Left ventricle myocardium inferior (tissue), 1 donor: ENCODE results near the gene PPFIBP2. TPM values are rescaled to one million over a fixed set of nuclear protein-coding genes. Genes with fewer than 3 reads are reported as not detected.
A peak's percentile ranks its signal among the peaks of the same experiment; 100 is the strongest.

ENCODE experiments used
- DNase-seq: peaks from one replicate; pipeline ENCODE4 v3.0.0-alpha.2; 2020
- H3K27ac ChIP-seq: fragments of 200-600 bp; replicated peaks from 2 replicates; pipeline ENCODE4 v1.8.0; 2021
- H3K27me3 ChIP-seq: fragments of 200-600 bp; 2 replicates; pipeline ENCODE4 v1.8.0; 2021; ENCODE audit warnings: low read depth
- H3K36me3 ChIP-seq: fragments of 200-600 bp; 2 replicates; pipeline ENCODE4 v1.8.0; 2021
- H3K4me1 ChIP-seq: fragments of 200-600 bp; 2 replicates; pipeline ENCODE4 v1.8.0; 2021
- H3K4me3 ChIP-seq: fragments of 200-600 bp; 2 replicates; pipeline ENCODE4 v1.8.0; 2021; ENCODE audit warnings: mild to moderate bottlenecking, moderate library complexity
- H3K9me3 ChIP-seq: fragments of 200-600 bp; replicated peaks from 2 replicates; pipeline ENCODE4 v1.8.0; 2021
- CTCF ChIP-seq: fragments of 200-600 bp; IDR thresholded peaks from 2 replicates; pipeline ENCODE4 v1.8.0; 2021; ENCODE audit warnings: antibody characterized with exemption, mild to moderate bottlenecking, borderline replicate concordance
- intact Hi-C: fragments of 100-400 bp; cut with micrococcal nuclease; formaldehyde crosslinking; loops from one replicate; pipeline ENCODE4 v1.11.0; 2022
- total RNA-seq: library from RNA; stranded (reverse); fragmentation: NEBNext Ultra II Directional; extraction: Animal tissue kit (Norgen Biotek cat#: 25700); gene quantifications from one replicate; pipeline ENCODE4 v1.2.1, GENCODE V29; 2021
- donor health status: DM: no; HTN: yes; CAD: no; lungs with severe emphysema.

PPFIBP2 gene
- total RNA-seq, 1 donor from 2014 or later = 19.2 TPM

- intact Hi-C loops = no loop called here
- no peaks in the 10 kb centered on the region for H3K27me3 ChIP-seq
- H3K27ac ChIP-seq = no peak overlapping the region
- no peaks in the 10 kb centered on the region for H3K9me3 ChIP-seq
- DNase-seq = no peak
- no peak for TF ChIP-seq CTCF
- H3K36me3 ChIP-seq = peaks cover 7% of the 10 kb centered on the region
- no peak overlapping the region for H3K4me3 ChIP-seq
- peaks cover 45% of the 10 kb centered on the region for H3K4me1 ChIP-seq
Measured at GRCh38 chr11:7509966-7510365, 3.8 kb upstream of the PPFIBP2 start.

GRCh38 chr11:7511401-7511800, 2.4 kb upstream of the PPFIBP2 start:
- DNase-seq = peak; percentile 63
- TF ChIP-seq CTCF = no peak
- peaks cover 50% of the 10 kb centered on the region for H3K4me1 ChIP-seq
- no peaks in the 10 kb centered on the region for H3K27me3 ChIP-seq
- peak overlapping the region; percentile 91 for H3K4me3 ChIP-seq
- no peaks in the 10 kb centered on the region for H3K36me3 ChIP-seq
- H3K27ac ChIP-seq = peak overlapping the region; percentile 96
- H3K9me3 ChIP-seq = no peaks in the 10 kb centered on the region
- intact Hi-C loops = no loop called here

GRCh38 chr11:7512525-7513233, 1.1 kb upstream of the PPFIBP2 start:
- Histone ChIP-seq H3K27ac (peak overlapping the region; percentile 96), H3K27me3 (no peaks in the 10 kb centered on the region), H3K4me3 (peak overlapping the region; percentile 91), H3K9me3 (no peaks in the 10 kb centered on the region), H3K36me3 (no peaks in the 10 kb centered on the region), H3K4me1 (peaks cover 50% of the 10 kb centered on the region)
- DNase-seq = peak; percentile 83
- no peak for TF ChIP-seq CTCF
- intact Hi-C loops = no loop called here

- intact Hi-C loops = no loop called here
Measured at GRCh38 chr11:7514099-7514591, 346 bp downstream of the PPFIBP2 start.

GRCh38 chr11:7515447-7515886, 1.7 kb downstream of the PPFIBP2 start:
- intact Hi-C loops = no loop called here

More at GRCh38 chr11:7514099-7514591, 346 bp downstream of the PPFIBP2 start:
- Histone ChIP-seq H3K27ac (peak overlapping the region; percentile 96), H3K27me3 (no peaks in the 10 kb centered on the region), H3K9me3 (no peaks in the 10 kb centered on the region), H3K4me1 (peaks cover 50% of the 10 kb centered on the region), H3K36me3 (no peaks in the 10 kb centered on the region), H3K4me3 (peak overlapping the region; percentile 91)
- TF ChIP-seq CTCF = no peak
- DNase-seq = peak; percentile 27

More at GRCh38 chr11:7515447-7515886, 1.7 kb downstream of the PPFIBP2 start:
- no peak overlapping the region for H3K4me3 ChIP-seq
- TF ChIP-seq CTCF = no peak
- H3K4me1 ChIP-seq = peaks cover 50% of the 10 kb centered on the region
- DNase-seq = no peak
- no peaks in the 10 kb centered on the region for H3K36me3 ChIP-seq
- H3K9me3 ChIP-seq = no peaks in the 10 kb centered on the region
- no peaks in the 10 kb centered on the region for H3K27me3 ChIP-seq
- H3K27ac ChIP-seq = no peak overlapping the region
